Muscle of back (tissue), 11 donors: ENCODE data around the gene CROCC2. TPM values are rescaled to one million over a fixed set of nuclear protein-coding genes. Genes with fewer than 3 reads are reported as not detected.

Experiments used
- DNase-seq, 3 donors: peaks; one replicate each; pipeline versions ENCODE4 v3.0.0 to v3.0.0-alpha.2; 2013
- polyA plus RNA-seq, 10 donors: library from polyadenylated mRNA; unstranded; fragments of 120-200 nt; gene quantifications; one replicate each; pipeline ENCODE4 v1.2.1, GENCODE V29; 2013; ENCODE audit not compliant: insufficient read length in 10 of 10

Gene CROCC2
- polyA plus RNA-seq, 10 donors, result 0.11 to 1.2 (median 0.24) TPM; not detected in 1

- DNase-seq, result no peak
Observed at GRCh38 chr2:240905176-240905781, 857 bp upstream of the CROCC2 start.

GRCh38 chr2:240906911-240907590 lies 915 bp downstream of the CROCC2 start:
- no peak for DNase-seq

GRCh38 chr2:240909216-240909974 lies 3.3 kb downstream of the CROCC2 start:
- no peak for DNase-seq

- no peak for DNase-seq
Observed at GRCh38 chr2:240911641-240912265, 5.6 kb downstream of the CROCC2 start.

- DNase-seq, result no peak
Observed at GRCh38 chr2:240912878-240913809, 7.0 kb downstream of the CROCC2 start.

- peak in 2 of 3 donors; percentile 67 to 80 for DNase-seq
Observed at GRCh38 chr2:240913810-240914644, 7.9 kb downstream of the CROCC2 start.

GRCh38 chr2:240914645-240915525 lies 8.7 kb downstream of the CROCC2 start:
- peak in 1 of 3 donors; percentile 39 for DNase-seq

- peak in 1 of 3 donors; percentile 46 for DNase-seq
Observed at GRCh38 chr2:240915526-240916341, 9.6 kb downstream of the CROCC2 start.

GRCh38 chr2:240916571-240917008 lies 10.5 kb downstream of the CROCC2 start:
- DNase-seq, result peak; percentile 57 to 86 (median 80)

GRCh38 chr2:240917009-240917683 lies 11.0 kb downstream of the CROCC2 start:
- DNase-seq, result no peak

GRCh38 chr2:240917684-240918257 lies 11.6 kb downstream of the CROCC2 start:
- DNase-seq, result peak in 1 of 3 donors; percentile 48

- no peak for DNase-seq
Observed at GRCh38 chr2:240918258-240919091, 12.3 kb downstream of the CROCC2 start.

GRCh38 chr2:240919161-240919781 lies 13.1 kb downstream of the CROCC2 start:
- DNase-seq, result no peak

GRCh38 chr2:240919786-240920782 lies 13.9 kb downstream of the CROCC2 start:
- no peak for DNase-seq
